Astrocyte (in vitro differentiated cells and primary cell): ENCODE results near the gene DIP2B.

Experiments used
- CTCF ChIP-seq: IDR thresholded peaks from 2 replicates; pipeline ENCODE4 v1.5.1; 2011; ENCODE audit warnings: low read depth, mild to moderate bottlenecking, inconsistent platforms, low read length, moderate library complexity; ENCODE audit not compliant: insufficient read depth
- EZH2 ChIP-seq: IDR thresholded peaks from 2 replicates; pipeline ENCODE4 v1.6.1; 2012; ENCODE audit warnings: mild to moderate bottlenecking, low read length, inconsistent platforms; ENCODE audit not compliant: insufficient read depth

- no peak for TF ChIP-seq CTCF
- no peak for TF ChIP-seq EZH2
These were observed 206.3 kb downstream of the DIP2B start for GRCh38 chr12:50711121-50711520.
